ENCODE measurements around the gene FILIP1. TPM values are rescaled to one million over a fixed set of nuclear protein-coding genes. Genes with fewer than 3 reads are reported as not detected.

Gene FILIP1
- polyA plus RNA-seq, 1 of the 3 experiments (the other 2 are of a cell fraction), result 0.03 TPM

DNA sequence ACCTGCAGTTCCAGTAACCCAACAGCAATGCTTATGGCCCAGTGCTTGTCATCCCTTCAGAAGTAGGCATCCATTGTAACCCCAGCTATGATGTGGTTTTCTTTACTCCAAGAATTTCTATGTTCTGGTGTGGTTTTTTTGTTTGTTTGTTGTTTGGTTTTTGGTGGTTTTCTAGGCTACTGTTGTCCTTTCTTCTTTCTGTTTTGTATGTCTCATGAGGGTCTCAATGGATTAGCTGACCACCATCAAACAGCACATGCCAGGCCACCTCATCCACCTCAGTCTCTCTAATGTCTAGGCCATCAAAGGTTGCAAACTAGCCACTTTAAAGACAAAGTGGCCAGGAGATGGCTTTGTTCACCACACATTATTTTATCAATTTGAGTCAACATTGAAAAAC lies 149.6 kb downstream of the FILIP1 start:
- Histone ChIP-seq H3K4me1 (ENCODE audit: control insufficient read depth in 1 of 2, insufficient read depth in 2 of 2, low read depth in 1 of 2, low read length in 1 of 2) (peaks cover under 1 to 3% of the 10 kb centered on the region in 2 experiments; a peak in 2 of 4 replicates), H4K20me1 (ENCODE audit: insufficient read depth) (no peaks in the 10 kb centered on the region), H3K9ac (no peak overlapping the region), H3K27ac (ENCODE audit: low read depth in 2 of 2, low read length in 1 of 2) (no peak overlapping the region), H3F3A (replicated peaks; ENCODE audit: insufficient read depth) (no peaks in the 10 kb centered on the region), H2AFZ (ENCODE audit: low read depth) (no peak overlapping the region), H3K79me2 (ENCODE audit: insufficient read depth) (no peaks in the 10 kb centered on the region), H3K36me3 (replicated peaks in 1 of 2; ENCODE audit: control insufficient read depth in 1 of 2, insufficient read depth in 2 of 2, low read length in 1 of 2) (no peaks in the 10 kb centered on the region), H3K9me2 (no peaks in the 10 kb centered on the region), H3K27me3 (ENCODE audit: insufficient read depth) (no peaks in the 10 kb centered on the region), H3K9me3 (no peaks in the 10 kb centered on the region), H3K4me3 (ENCODE audit: low read depth in 2 of 2, low read length in 1 of 2) (no peak overlapping the region), H3K4me2 (no peak overlapping the region)
- ChIA-PET POLR2A (no interaction called here), CTCF (interaction anchor here (0.8 to 1.0 kb wide), 2 partner anchors 21 to 43 kb away, joined by 3 read pairs; no protein-coding TSS in a partner anchor)
- no peak for DNase-seq
- TF ChIP-seq, protein P1, sequence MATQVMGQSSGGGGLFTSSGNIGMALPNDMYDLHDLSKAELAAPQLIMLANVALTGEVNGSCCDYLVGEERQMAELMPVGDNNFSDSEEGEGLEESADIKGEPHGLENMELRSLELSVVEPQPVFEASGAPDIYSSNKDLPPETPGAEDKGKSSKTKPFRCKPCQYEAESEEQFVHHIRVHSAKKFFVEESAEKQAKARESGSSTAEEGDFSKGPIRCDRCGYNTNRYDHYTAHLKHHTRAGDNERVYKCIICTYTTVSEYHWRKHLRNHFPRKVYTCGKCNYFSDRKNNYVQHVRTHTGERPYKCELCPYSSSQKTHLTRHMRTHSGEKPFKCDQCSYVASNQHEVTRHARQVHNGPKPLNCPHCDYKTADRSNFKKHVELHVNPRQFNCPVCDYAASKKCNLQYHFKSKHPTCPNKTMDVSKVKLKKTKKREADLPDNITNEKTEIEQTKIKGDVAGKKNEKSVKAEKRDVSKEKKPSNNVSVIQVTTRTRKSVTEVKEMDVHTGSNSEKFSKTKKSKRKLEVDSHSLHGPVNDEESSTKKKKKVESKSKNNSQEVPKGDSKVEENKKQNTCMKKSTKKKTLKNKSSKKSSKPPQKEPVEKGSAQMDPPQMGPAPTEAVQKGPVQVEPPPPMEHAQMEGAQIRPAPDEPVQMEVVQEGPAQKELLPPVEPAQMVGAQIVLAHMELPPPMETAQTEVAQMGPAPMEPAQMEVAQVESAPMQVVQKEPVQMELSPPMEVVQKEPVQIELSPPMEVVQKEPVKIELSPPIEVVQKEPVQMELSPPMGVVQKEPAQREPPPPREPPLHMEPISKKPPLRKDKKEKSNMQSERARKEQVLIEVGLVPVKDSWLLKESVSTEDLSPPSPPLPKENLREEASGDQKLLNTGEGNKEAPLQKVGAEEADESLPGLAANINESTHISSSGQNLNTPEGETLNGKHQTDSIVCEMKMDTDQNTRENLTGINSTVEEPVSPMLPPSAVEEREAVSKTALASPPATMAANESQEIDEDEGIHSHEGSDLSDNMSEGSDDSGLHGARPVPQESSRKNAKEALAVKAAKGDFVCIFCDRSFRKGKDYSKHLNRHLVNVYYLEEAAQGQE (IDR thresholded peaks at IDR 0.05; ENCODE audit: low read depth, low read length), result no peak
- TF ChIP-seq YY1 (IDR thresholded peaks at IDR 0.05; ENCODE audit: low read depth) (no peak), GABPA (IDR thresholded peaks at IDR 0.05; ENCODE audit: low read depth) (no peak), GATA2 (CRISPR knock-in tag; IDR thresholded peaks at IDR 0.05) (no peak), FOXM1 (IDR thresholded peaks at IDR 0.05; ENCODE audit: low read depth) (no peak), TEAD4 (IDR thresholded peaks at IDR 0.05; ENCODE audit: borderline replicate concordance, insufficient read depth) (no peak), MXI1 (IDR thresholded peaks at IDR 0.05; ENCODE audit: low read depth, low read length) (no peak), EP300 (IDR thresholded peaks at IDR 0.05; ENCODE audit: borderline replicate concordance in 1 of 2, low read depth in 1 of 2, low read length in 1 of 2) (no peak), EZH2phosphoT487 (IDR thresholded peaks at IDR 0.05; ENCODE audit: borderline replicate concordance, low read depth) (no peak), NFIC (IDR thresholded peaks at IDR 0.05; ENCODE audit: borderline replicate concordance) (no peak), TCF12 (IDR thresholded peaks at IDR 0.05) (no peak), ELF1 (IDR thresholded peaks at IDR 0.05) (no peak), RCOR1 (IDR thresholded peaks at IDR 0.05; ENCODE audit: low read length) (no peak), RAD21 (IDR thresholded peaks at IDR 0.05; ENCODE audit: low read length) (no peak)
- TF ChIP-seq, protein P2, sequence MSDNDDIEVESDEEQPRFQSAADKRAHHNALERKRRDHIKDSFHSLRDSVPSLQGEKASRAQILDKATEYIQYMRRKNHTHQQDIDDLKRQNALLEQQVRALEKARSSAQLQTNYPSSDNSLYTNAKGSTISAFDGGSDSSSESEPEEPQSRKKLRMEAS (IDR thresholded peaks at IDR 0.05; ENCODE audit: low read depth), result no peak
